Left lung (tissue), 10 donors: ENCODE measurements around the gene CHSY3. TPM values are rescaled to one million over a fixed set of nuclear protein-coding genes. Genes with fewer than 3 reads are reported as not detected.

ENCODE experiments used
- ATAC-seq: fragments of 200-7000 bp; cut with Tn5 transposase; one replicate; pipeline ENCODE4 v1.9.1; 2020; ENCODE audit warnings: moderate library complexity
- DNase-seq, 4 donors: peaks; one replicate each; pipeline ENCODE4 v3.0.0-alpha.2; 2013 to 2020
- H3K27ac ChIP-seq, 2 donors: fragments of 200-600 bp; sonication (generic) in 1 of 2; one replicate each; pipeline versions ENCODE4 v1.5.0 to v1.8.0; 2020 to 2021
- H3K27me3 ChIP-seq, 2 donors: fragments of 200-600 bp; sonication (generic) in 1 of 2; one replicate each; pipeline versions ENCODE4 v1.5.0 to v1.8.0; 2020 to 2021
- H3K36me3 ChIP-seq, 2 donors: fragments of 200-600 bp; sonication (generic) in 1 of 2; one replicate each; pipeline versions ENCODE4 v1.5.0 to v1.8.0; 2020 to 2021
- H3K4me1 ChIP-seq, 2 donors: fragments of 200-600 bp; one replicate each; pipeline ENCODE4 v1.8.0; 2021
- H3K4me3 ChIP-seq, 2 donors: fragments of 200-600 bp; sonication (generic) in 1 of 2; one replicate each; pipeline versions ENCODE4 v1.5.0 to v1.8.0; 2020 to 2021; ENCODE audit warnings: mild to moderate bottlenecking in 1 of 2
- H3K9me3 ChIP-seq, 2 donors: fragments of 200-600 bp; sonication (generic) in 1 of 2; one replicate each; pipeline versions ENCODE4 v1.5.0 to v1.8.0; 2020 to 2021
- intact Hi-C, 2 donors: fragments of 100-400 bp; cut with DNase I; formaldehyde crosslinking; loops; one replicate each; pipeline versions ENCODE4 v1.11.2 to v1.14.2; 2022
- polyA plus RNA-seq, 6 donors: library from polyadenylated mRNA; unstranded; fragments of 120-200 nt; gene quantifications; one replicate each; pipeline ENCODE4 v1.2.1, GENCODE V29; 2013; ENCODE audit not compliant: insufficient read length in 6 of 6
- total RNA-seq, 2 donors: library from RNA; stranded (reverse); fragmentation: NEBNext Ultra II Directional; extraction: Animal tissue kit (Norgen Biotek cat#: 25700); gene quantifications; one replicate each; pipeline ENCODE4 v1.2.1, GENCODE V29; 2021
- TF ChIP-seq, protein P1 (sequence below), 2 donors: fragments of 200-600 bp; sonication (generic) in 1 of 2; IDR thresholded peaks; one replicate each; pipeline versions ENCODE4 v1.5.0 to v1.8.0; 2021; ENCODE audit warnings: antibody characterized with exemption in 2 of 2
- donor health status: DM: no; HTN: yes; CAD: no.
- donor health status: DM: no; HTN: no; CAD: no.

CHSY3 gene
- total and polyA plus RNA-seq, 8 donors, result 5.0 to 10.1 (median 6.9) TPM

GRCh38 chr5:130136300-130136699 is 232.0 kb downstream of the CHSY3 start:
- Histone ChIP-seq H3K36me3 (no peaks in the 10 kb centered on the region), H3K9me3 (no peaks in the 10 kb centered on the region), H3K4me3 (no peak overlapping the region), H3K27me3 (no peaks in the 10 kb centered on the region), H3K4me1 (no peaks in the 10 kb centered on the region), H3K27ac (no peak overlapping the region)
- TF ChIP-seq, protein P1, sequence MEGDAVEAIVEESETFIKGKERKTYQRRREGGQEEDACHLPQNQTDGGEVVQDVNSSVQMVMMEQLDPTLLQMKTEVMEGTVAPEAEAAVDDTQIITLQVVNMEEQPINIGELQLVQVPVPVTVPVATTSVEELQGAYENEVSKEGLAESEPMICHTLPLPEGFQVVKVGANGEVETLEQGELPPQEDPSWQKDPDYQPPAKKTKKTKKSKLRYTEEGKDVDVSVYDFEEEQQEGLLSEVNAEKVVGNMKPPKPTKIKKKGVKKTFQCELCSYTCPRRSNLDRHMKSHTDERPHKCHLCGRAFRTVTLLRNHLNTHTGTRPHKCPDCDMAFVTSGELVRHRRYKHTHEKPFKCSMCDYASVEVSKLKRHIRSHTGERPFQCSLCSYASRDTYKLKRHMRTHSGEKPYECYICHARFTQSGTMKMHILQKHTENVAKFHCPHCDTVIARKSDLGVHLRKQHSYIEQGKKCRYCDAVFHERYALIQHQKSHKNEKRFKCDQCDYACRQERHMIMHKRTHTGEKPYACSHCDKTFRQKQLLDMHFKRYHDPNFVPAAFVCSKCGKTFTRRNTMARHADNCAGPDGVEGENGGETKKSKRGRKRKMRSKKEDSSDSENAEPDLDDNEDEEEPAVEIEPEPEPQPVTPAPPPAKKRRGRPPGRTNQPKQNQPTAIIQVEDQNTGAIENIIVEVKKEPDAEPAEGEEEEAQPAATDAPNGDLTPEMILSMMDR (IDR thresholded peaks at IDR 0.05), result no peak
- ATAC-seq (no peak), DNase-seq (no peak)
- intact Hi-C loops, result no loop called here

DNA sequence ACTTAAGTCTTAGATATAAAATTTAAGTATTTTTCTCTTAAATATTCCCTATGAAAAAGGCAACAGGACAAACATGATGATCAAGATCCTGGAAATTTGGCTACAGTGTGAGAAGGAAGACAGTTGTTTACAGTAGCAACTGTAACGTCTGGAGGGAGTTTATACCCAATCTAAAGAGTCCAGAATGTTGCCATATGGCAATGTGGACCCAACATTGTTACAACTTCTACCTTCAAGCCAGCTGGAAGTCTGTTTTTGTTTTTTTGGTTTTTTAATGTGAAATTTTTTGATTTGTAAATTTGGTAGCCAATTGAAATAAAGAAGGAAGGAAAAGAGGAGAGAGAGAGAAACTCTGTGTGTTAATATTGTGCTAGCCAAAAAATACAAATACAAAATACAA is 233.4 kb downstream of the CHSY3 start:
- TF ChIP-seq, protein P1 (IDR thresholded peaks at IDR 0.05), result no peak
- H3K4me1 ChIP-seq, result no peaks in the 10 kb centered on the region
- H3K27me3 ChIP-seq, result no peaks in the 10 kb centered on the region
- no peak overlapping the region for H3K4me3 ChIP-seq
- ATAC-seq, result no peak
- H3K9me3 ChIP-seq, result no peaks in the 10 kb centered on the region
- intact Hi-C loops, result no loop called here
- no peak for DNase-seq
- no peaks in the 10 kb centered on the region for H3K36me3 ChIP-seq
- no peak overlapping the region for H3K27ac ChIP-seq

DNA sequence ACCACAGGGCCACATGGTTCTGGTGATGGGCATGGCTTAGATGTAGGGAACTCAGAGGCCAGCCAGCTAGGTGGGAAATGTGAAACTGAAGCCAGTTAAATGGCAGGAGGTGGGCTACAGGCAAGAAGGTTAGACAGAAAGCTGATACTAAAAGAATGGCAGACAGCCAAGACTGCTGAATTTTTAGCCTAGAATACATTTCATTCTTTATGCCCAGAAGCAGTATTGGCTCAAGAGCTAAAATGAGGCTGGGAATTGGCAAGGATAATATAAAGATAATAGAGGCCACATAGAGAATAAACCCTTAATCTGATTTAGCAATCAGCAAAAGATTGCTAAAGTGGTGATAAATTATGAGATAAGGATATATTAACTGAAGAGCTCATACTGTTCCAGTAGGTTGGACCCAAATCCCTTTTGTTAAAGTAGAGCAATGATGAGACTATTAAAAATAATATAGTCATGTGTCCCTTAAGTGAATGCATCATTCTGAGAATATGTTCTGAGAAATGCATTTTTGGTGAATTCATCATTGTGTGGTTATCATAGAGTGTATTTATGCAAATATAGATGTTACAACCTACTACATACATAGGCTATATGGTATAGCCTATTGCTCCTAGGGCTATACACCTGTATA is 234.3 kb downstream of the CHSY3 start:
- H3K9me3 ChIP-seq, result no peaks in the 10 kb centered on the region
- ATAC-seq, result no peak
- no peaks in the 10 kb centered on the region for H3K36me3 ChIP-seq
- H3K4me1 ChIP-seq, result no peaks in the 10 kb centered on the region
- intact Hi-C loops, result no loop called here
- H3K27me3 ChIP-seq, result no peaks in the 10 kb centered on the region
- DNase-seq, result no peak
- TF ChIP-seq, protein P1 (IDR thresholded peaks at IDR 0.05), result no peak
- no peak overlapping the region for H3K4me3 ChIP-seq
- no peak overlapping the region for H3K27ac ChIP-seq

- peak; percentile 87 for ATAC-seq
- intact Hi-C loops, result no loop called here
- DNase-seq, result peak in 1 of 4 donors; percentile 13
- no peaks in the 10 kb centered on the region for H3K36me3 ChIP-seq
- H3K4me1 ChIP-seq, result no peaks in the 10 kb centered on the region
- no peaks in the 10 kb centered on the region for H3K27me3 ChIP-seq
- no peak overlapping the region for H3K27ac ChIP-seq
- H3K9me3 ChIP-seq, result no peaks in the 10 kb centered on the region
- H3K4me3 ChIP-seq, result no peak overlapping the region
- TF ChIP-seq, protein P1 (IDR thresholded peaks at IDR 0.05), result peak in 1 of 2 donors; percentile 30
Measured at GRCh38 chr5:130141659-130142320, 237.5 kb downstream of the CHSY3 start.

DNA sequence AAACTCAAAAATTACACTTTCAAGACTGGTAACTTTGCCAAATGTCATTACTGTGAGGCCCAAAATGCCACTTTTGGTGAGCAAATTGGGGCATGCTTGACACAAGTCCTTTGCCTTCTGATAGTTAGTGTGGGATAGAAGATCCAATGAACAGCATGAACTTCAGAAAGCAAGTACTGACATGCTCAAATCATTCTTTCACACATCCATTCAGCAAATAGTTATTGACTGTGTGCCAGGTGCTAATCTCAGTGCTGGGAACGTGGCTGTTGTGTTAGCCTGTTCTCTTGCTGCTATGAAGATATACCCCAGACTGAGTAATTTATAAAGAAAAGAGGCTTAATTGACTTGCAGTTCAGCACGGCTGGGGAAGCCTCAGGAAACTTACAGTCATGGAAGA is 247.0 kb downstream of the CHSY3 start:
- DNase-seq (no peak), ATAC-seq (no peak)
- H3K27ac ChIP-seq, result no peak overlapping the region
- peaks cover 0 to 11% of the 10 kb centered on the region in 2 donors for H3K4me1 ChIP-seq
- no peaks in the 10 kb centered on the region for H3K27me3 ChIP-seq
- H3K36me3 ChIP-seq, result no peaks in the 10 kb centered on the region
- no peak overlapping the region for H3K4me3 ChIP-seq
- intact Hi-C loops, result no loop called here
- H3K9me3 ChIP-seq, result no peaks in the 10 kb centered on the region
- TF ChIP-seq, protein P1 (IDR thresholded peaks at IDR 0.05), result no peak
